Spleen (tissue), 11 donors: Measurements from ENCODE around the gene PDE1C. TPM values are rescaled to one million over a fixed set of nuclear protein-coding genes. Genes with fewer than 3 reads are reported as not detected.
A peak's percentile ranks its signal among the peaks of the same experiment; 100 is the strongest.

ENCODE experiments used
- DNase-seq: peaks from one replicate; pipeline ENCODE4 v3.0.0-alpha.2; 2020
- H3K27ac ChIP-seq, 8 donors: fragments of 200-600 bp; sonication (generic) in 7 of 8; 1 replicate in 4 of 8; 2 replicates in 4 of 8; pipeline versions ENCODE4 v1.5.0 to v1.8.0; 2016 to 2021; ENCODE audit warnings: inconsistent platforms in 4 of 8, mild to moderate bottlenecking in 4 of 8, moderate library complexity in 1 of 8
- H3K27me3 ChIP-seq, 7 donors: fragments of 200-600 bp; sonication (generic) in 6 of 7; replicated peaks in 1 of 7; 1 replicate in 4 of 7; 2 replicates in 3 of 7; pipeline versions ENCODE4 v1.5.0 to v1.8.0; 2016 to 2021; ENCODE audit warnings: inconsistent platforms in 3 of 7, mild to moderate bottlenecking in 1 of 7
- H3K36me3 ChIP-seq, 6 donors: fragments of 200-600 bp; sonication (generic) in 5 of 6; 1 replicate in 4 of 6; 2 replicates in 2 of 6; pipeline versions ENCODE4 v1.5.0 to v1.8.0; 2016 to 2021; ENCODE audit warnings: inconsistent platforms in 2 of 6
- H3K4me1 ChIP-seq, 6 donors: fragments of 200-600 bp; sonication (generic) in 5 of 6; 1 replicate in 3 of 6; 2 replicates in 3 of 6; pipeline versions ENCODE4 v1.5.0 to v1.8.0; 2016 to 2021; ENCODE audit warnings: inconsistent platforms in 3 of 6
- H3K4me3 ChIP-seq, 8 donors: fragments of 200-600 bp; sonication (generic) in 7 of 8; 1 replicate in 4 of 8; 2 replicates in 4 of 8; pipeline versions ENCODE4 v1.5.0 to v1.8.0; 2016 to 2021; ENCODE audit warnings: inconsistent platforms in 4 of 8, mild to moderate bottlenecking in 4 of 8, moderate library complexity in 2 of 8
- H3K9me3 ChIP-seq, 8 donors: fragments of 200-600 bp; sonication (generic) in 7 of 8; 1 replicate in 4 of 8; 2 replicates in 4 of 8; pipeline versions ENCODE4 v1.5.0 to v1.8.0; 2016 to 2021; ENCODE audit warnings: inconsistent platforms in 4 of 8
- POLR2A ChIP-seq, 3 donors: fragments of 450-650 bp; IDR thresholded peaks; one replicate each; pipeline ENCODE4 v1.5.1; 2017; ENCODE audit warnings: antibody characterized with exemption in 3 of 3, mild to moderate bottlenecking in 1 of 3
- POLR2AphosphoS5 ChIP-seq, 3 donors: sonication (generic); formaldehyde crosslinking; IDR thresholded peaks; one replicate each; pipeline ENCODE4 v1.5.1; 2017; ENCODE audit warnings: antibody characterized with exemption in 3 of 3
- WGBS, 5 donors: extraction: QIAGEN DNeasy Blood & Tissue Kit in 3 of 5; methylation state at CpG; one replicate each; pipeline versions ENCODE4 v1.1.5 to v1.1.7; 2013 to 2018; 5-methylcytosine and 5-hydroxymethylcytosine counted together
- intact Hi-C: fragments of 100-400 bp; cut with DNase I; formaldehyde crosslinking; loops from one replicate; pipeline ENCODE4 v1.15.0; 2023; ENCODE audit warnings: low total_unique reads
- polyA plus RNA-seq, 3 donors: library from polyadenylated mRNA; stranded (reverse); fragments of 200-250 nt; gene quantifications; one replicate each; pipeline ENCODE4 v1.2.1, GENCODE V29; 2013
- total RNA-seq, 7 donors: library from RNA; depleted of rRNA in 3 of 7; stranded (reverse); fragments of >200 nt in 3 of 7; fragmentation: NEBNext Ultra II Directional in 4 of 7; extraction: Animal tissue kit (Norgen Biotek cat#: 25700) in 4 of 7; gene quantifications; one replicate each; pipeline versions ENCODE4 v1.1.0 to v1.2.1, GENCODE V29; 2016 to 2021
- TF ChIP-seq, protein P1 (sequence below), 11 experiments: fragments of 200-600 bp in 7 of 11; fragments of 450-650 bp in 4 of 11; sonication (generic) in 4 of 11; IDR thresholded peaks in 8 of 11; conservative IDR thresholded peaks in 3 of 11; 1 replicate in 7 of 11; 2 replicates in 4 of 11; pipeline versions ENCODE4 v1.4.0 to v1.8.0; 2016 to 2021; ENCODE audit warnings: antibody characterized with exemption in 11 of 11, inconsistent platforms in 4 of 11, mild to moderate bottlenecking in 1 of 11
- donor health status: healthy with polysubstance abuse.
- donor health status: DM: no; HTN: no; CAD: no; lungs with moderate emphysema.
- donor health status: DM: no; HTN: no; CAD: no.
- donor health status: Bipolar disorder and iron deficiency.
- donor health status: healthy.
- donor health status: DM: no; HTN: no; CAD: no.
- donor health status: DM: yes; HTN: yes; CAD: no.

Gene PDE1C
- total and polyA plus RNA-seq, 10 donors, result 0.53 to 3.3 (median 1.6) TPM

DNA sequence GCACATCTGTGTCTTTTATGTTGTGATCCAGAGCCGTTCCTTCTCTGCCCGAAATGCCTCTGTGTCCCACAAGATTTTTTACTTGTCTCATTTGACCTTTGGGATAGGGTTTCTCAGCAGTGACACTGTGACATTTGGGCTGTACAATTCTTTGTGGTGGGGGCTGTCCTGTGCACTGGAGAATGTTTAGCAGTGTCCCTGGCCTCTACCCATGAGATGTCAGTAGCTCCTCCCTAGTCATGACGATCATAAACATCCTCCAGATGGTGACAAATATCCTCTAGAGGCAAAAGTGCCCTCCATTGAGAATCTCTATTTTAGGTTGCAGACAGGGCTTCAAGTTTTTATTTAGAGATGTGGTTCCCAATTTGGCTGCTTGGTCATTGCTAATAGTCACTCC lies 291.9 kb downstream of the PDE1C start:
- intact Hi-C loops, result no loop called here
- H3K27me3 ChIP-seq, result no peaks in the 10 kb centered on the region
- H3K9me3 ChIP-seq, result no peaks in the 10 kb centered on the region
- no peak for DNase-seq
- H3K4me1 ChIP-seq, result no peaks in the 10 kb centered on the region
- H3K36me3 ChIP-seq, result no peaks in the 10 kb centered on the region
- no peak overlapping the region for H3K4me3 ChIP-seq
- TF ChIP-seq POLR2A (IDR thresholded peaks at IDR 0.05) (no peak), POLR2AphosphoS5 (IDR thresholded peaks at IDR 0.05) (no peak)
- TF ChIP-seq, protein P1, sequence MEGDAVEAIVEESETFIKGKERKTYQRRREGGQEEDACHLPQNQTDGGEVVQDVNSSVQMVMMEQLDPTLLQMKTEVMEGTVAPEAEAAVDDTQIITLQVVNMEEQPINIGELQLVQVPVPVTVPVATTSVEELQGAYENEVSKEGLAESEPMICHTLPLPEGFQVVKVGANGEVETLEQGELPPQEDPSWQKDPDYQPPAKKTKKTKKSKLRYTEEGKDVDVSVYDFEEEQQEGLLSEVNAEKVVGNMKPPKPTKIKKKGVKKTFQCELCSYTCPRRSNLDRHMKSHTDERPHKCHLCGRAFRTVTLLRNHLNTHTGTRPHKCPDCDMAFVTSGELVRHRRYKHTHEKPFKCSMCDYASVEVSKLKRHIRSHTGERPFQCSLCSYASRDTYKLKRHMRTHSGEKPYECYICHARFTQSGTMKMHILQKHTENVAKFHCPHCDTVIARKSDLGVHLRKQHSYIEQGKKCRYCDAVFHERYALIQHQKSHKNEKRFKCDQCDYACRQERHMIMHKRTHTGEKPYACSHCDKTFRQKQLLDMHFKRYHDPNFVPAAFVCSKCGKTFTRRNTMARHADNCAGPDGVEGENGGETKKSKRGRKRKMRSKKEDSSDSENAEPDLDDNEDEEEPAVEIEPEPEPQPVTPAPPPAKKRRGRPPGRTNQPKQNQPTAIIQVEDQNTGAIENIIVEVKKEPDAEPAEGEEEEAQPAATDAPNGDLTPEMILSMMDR (IDR thresholded peaks at IDR 0.05 in 8 of 11, conservative IDR thresholded peaks at IDR 0.05 in 3 of 11), result no peak
- no peak overlapping the region for H3K27ac ChIP-seq
- 64 to 78% (median 67%) methylated on average over 3 of the region's 3 CpGs for WGBS, 5 donors

DNA sequence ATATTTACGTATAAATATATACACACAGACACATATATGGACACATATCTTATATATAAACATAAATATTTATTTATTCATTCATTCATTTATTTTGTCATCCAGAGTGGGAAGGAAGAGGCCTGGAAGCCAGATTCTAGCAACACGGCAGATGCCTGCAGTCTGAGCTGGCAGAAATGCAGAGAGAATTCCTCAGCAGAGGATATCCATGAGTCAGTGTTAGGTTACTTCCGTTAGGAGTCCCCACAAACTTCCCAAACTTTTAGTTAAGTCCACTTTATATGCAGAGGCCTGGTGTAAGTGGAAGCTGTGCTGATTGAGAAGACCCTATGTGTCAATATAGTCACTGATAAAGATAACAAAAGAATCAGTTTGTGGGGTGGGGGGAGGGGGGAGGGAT lies 293.6 kb downstream of the PDE1C start:
- Histone ChIP-seq H3K4me3 (no peak overlapping the region), H3K27ac (no peak overlapping the region), H3K4me1 (no peaks in the 10 kb centered on the region), H3K36me3 (no peaks in the 10 kb centered on the region), H3K9me3 (no peaks in the 10 kb centered on the region), H3K27me3 (no peaks in the 10 kb centered on the region)
- TF ChIP-seq POLR2A (IDR thresholded peaks at IDR 0.05), result no peak
- DNase-seq, result no peak
- intact Hi-C loops, result no loop called here
- WGBS, 5 donors, result 73 to 90% (median 87%) methylated on average over 3 of the region's 3 CpGs

DNA sequence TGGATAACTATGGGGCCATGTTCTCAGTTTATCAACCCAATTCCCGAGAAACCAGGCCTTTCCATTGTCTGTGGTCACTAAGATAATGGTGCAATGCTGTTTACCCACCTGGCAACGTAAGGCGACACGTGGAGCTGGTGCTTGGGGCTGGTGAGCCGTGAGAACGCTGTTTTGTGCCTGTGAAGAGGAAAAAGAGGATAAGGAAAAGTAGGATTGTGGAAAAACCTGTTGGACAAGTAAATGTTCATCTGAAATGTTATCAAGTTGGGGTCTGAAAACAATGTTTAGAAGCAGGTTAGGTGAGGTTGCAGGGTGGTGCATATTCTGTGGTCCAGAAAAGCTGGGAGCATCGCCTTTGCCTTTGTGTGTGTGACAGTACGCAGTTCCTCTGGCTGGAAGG lies 294.7 kb downstream of the PDE1C start:
- TF ChIP-seq, protein P1 (IDR thresholded peaks at IDR 0.05 in 8 of 11, conservative IDR thresholded peaks at IDR 0.05 in 3 of 11), result no peak
- no peak for TF ChIP-seq POLR2AphosphoS5 (IDR thresholded peaks at IDR 0.05)
- TF ChIP-seq POLR2A (IDR thresholded peaks at IDR 0.05), result no peak
- Histone ChIP-seq H3K9me3 (no peaks in the 10 kb centered on the region), H3K4me3 (no peak overlapping the region), H3K27ac (no peak overlapping the region), H3K4me1 (no peaks in the 10 kb centered on the region), H3K36me3 (no peaks in the 10 kb centered on the region), H3K27me3 (no peaks in the 10 kb centered on the region)
- DNase-seq, result no peak
- WGBS, 5 donors, result 87 to 94% (median 90%) methylated on average over 8 of the region's 8 CpGs
- intact Hi-C loops, result no loop called here

DNA sequence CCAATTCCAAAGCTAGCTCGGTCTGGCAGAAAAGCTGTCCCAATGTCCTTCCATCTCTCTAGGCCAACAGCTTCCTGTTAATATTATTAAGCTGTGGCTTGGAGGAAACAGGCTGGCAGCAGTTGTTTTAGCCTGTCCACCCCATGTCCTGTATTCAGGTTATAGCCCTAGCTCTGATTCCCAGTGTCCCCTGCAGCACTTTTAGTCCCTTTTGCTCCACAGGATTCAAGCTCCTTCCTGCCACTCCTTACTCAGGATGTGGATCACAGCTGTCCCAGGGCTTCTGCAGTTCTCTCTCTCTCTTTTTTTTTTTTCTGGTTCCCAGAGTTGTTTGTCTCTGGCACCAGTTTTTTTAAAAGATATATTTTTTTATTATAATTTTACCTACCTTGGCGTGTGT lies 298.0 kb downstream of the PDE1C start:
- DNase-seq, result no peak
- Histone ChIP-seq H3K36me3 (no peaks in the 10 kb centered on the region), H3K27ac (no peak overlapping the region), H3K4me3 (no peak overlapping the region), H3K4me1 (no peaks in the 10 kb centered on the region), H3K9me3 (no peaks in the 10 kb centered on the region), H3K27me3 (no peaks in the 10 kb centered on the region)
- intact Hi-C loops, result no loop called here
- WGBS, 5 donors, result 72 to 87% (median 83%) methylated on average over 2 of the region's 2 CpGs
- no peak for TF ChIP-seq POLR2A (IDR thresholded peaks at IDR 0.05)
- TF ChIP-seq POLR2AphosphoS5 (IDR thresholded peaks at IDR 0.05), result peak in 1 of 3 donors; percentile 10

DNA sequence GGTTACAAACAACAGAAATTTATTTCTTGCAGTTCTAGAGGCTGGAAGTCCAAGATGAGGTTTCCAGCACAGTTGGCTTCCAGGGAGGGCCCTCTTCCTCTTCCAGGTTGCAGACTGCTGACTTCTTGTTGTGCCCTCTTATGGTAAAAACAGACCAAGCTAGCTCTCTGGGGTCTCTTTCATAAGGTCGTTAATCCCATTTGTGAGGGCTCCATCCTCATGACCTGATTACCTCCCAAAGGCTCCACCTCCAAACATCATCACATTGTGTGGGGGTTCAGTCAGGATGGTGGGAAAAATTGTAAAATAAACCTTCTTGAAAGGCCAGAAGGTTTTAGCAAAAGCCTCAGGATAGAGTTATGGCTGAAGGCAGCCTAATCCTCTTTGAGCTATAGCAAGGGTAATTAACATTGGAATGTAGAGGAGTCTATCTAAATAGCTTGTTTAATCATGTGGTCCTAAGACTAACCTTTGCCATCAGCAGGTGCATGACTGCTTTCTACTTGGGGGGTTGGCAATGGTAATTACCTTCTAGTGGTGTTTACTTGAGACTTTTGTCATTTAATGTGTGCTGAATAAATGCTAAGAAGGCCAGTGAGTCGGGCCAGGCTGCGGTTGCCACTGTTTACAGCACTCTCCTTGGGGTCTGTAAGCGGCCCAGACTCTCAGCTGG lies 302.4 kb downstream of the PDE1C start:
- no peak overlapping the region for H3K4me3 ChIP-seq
- no peaks in the 10 kb centered on the region for H3K9me3 ChIP-seq
- intact Hi-C loops, result no loop called here
- no peaks in the 10 kb centered on the region for H3K36me3 ChIP-seq
- no peak for TF ChIP-seq POLR2AphosphoS5 (IDR thresholded peaks at IDR 0.05)
- H3K4me1 ChIP-seq, result no peaks in the 10 kb centered on the region
- no peak for DNase-seq
- 60 to 69% (median 60%) methylated on average over 4 of the region's 4 CpGs for WGBS, 5 donors
- no peaks in the 10 kb centered on the region for H3K27me3 ChIP-seq
- no peak overlapping the region for H3K27ac ChIP-seq
